Breast epithelium (tissue), 4 donors: ENCODE measurements around the gene RIPOR1. TPM values are rescaled to one million over a fixed set of nuclear protein-coding genes. Genes with fewer than 3 reads are reported as not detected.

Experiments
- DNase-seq, 2 donors: peaks; one replicate each; pipeline ENCODE4 v3.0.0-alpha.2; 2019; ENCODE audit warnings: low spot score in 2 of 2
- H3K27ac ChIP-seq, 2 donors: fragments of 200-600 bp; sonication (generic) in 1 of 2; one replicate each; pipeline ENCODE4 v1.5.1; 2016 to 2019; ENCODE audit warnings: mild to moderate bottlenecking in 1 of 2
- H3K27me3 ChIP-seq, 2 donors: fragments of 200-600 bp; sonication (generic) in 1 of 2; one replicate each; pipeline versions ENCODE4 v1.5.1 to v1.6.0; 2017 to 2019; ENCODE audit warnings: control low read depth in 1 of 2, mild to moderate bottlenecking in 1 of 2
- H3K36me3 ChIP-seq: fragments of 200-600 bp; one replicate; pipeline ENCODE4 v1.5.1; 2019
- H3K4me1 ChIP-seq, 2 donors: fragments of 200-600 bp; sonication (generic); one replicate each; pipeline ENCODE4 v1.5.1; 2016 to 2019; ENCODE audit warnings: control low read depth in 1 of 2
- H3K4me3 ChIP-seq, 3 donors: fragments of 200-600 bp; sonication (generic); 1 replicate in 2 of 3; 2 replicates in 1 of 3; pipeline ENCODE4 v1.5.1; 2016 to 2019; ENCODE audit warnings: mild to moderate bottlenecking in 3 of 3, moderate library complexity in 2 of 3
- H3K9me3 ChIP-seq, 2 donors: fragments of 200-600 bp; sonication (generic) in 1 of 2; one replicate each; pipeline ENCODE4 v1.5.1; 2016 to 2019; ENCODE audit warnings: control low read depth in 1 of 2
- POLR2A ChIP-seq: fragments of 450-650 bp; IDR thresholded peaks from one replicate; pipeline ENCODE4 v1.6.1; 2016; ENCODE audit warnings: antibody characterized with exemption, mild to moderate bottlenecking, moderate library complexity
- POLR2AphosphoS5 ChIP-seq, 3 donors: sonication (generic); formaldehyde crosslinking; IDR thresholded peaks; one replicate each; pipeline ENCODE4 v1.6.1; 2017; ENCODE audit warnings: antibody characterized with exemption in 3 of 3
- intact Hi-C: fragments of 100-400 bp; cut with DNase I; formaldehyde crosslinking; loops from one replicate; pipeline ENCODE4 v1.15.1; 2023; ENCODE audit warnings: low total_unique reads
- total RNA-seq, 3 donors: library from RNA; depleted of rRNA; stranded (reverse); fragments of >200 nt; gene quantifications; one replicate each; pipeline ENCODE4 v1.1.0, GENCODE V29; 2016
- TF ChIP-seq, protein P1 (sequence below), 3 donors: fragments of 450-650 bp; IDR thresholded peaks; one replicate each; pipeline ENCODE4 v1.5.1; 2016 to 2017; ENCODE audit warnings: antibody characterized with exemption in 3 of 3, mild to moderate bottlenecking in 3 of 3, moderate library complexity in 3 of 3

RIPOR1 gene
- total RNA-seq, 3 donors from 2014 or later, result 32.0 to 50.5 (median 33.4) TPM

DNA sequence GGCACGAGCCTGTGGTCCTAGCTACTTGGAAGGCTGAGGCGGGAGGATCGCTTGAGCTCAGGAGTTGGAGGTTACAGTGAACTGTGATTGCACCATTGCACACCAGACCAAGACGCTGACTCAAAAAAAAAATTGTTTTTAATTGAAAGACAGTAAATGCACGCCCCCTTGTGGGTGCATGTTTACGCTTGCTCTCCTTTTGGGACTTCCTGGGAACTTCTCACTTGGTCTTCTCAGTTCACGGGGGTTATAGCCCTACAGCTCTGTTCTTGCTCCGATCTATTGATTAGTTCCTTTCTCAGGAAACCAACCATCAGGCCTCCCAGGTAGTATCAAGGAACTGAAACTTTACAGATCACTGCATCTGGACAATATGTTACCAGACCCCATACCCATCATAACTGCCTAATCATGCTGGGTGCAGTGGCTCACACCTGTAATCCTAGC is 14.2 kb upstream of the RIPOR1 start:
- H3K27ac ChIP-seq, result no peak overlapping the region
- intact Hi-C loops, result no loop called here
- H3K9me3 ChIP-seq, result no peaks in the 10 kb centered on the region
- H3K4me3 ChIP-seq, result no peak overlapping the region
- DNase-seq, result peak in 1 of 2 donors; percentile 67
- H3K27me3 ChIP-seq, result no peaks in the 10 kb centered on the region
- no peaks in the 10 kb centered on the region for H3K4me1 ChIP-seq
- no peak for TF ChIP-seq POLR2AphosphoS5 (IDR thresholded peaks at IDR 0.05)
- TF ChIP-seq, protein P1, sequence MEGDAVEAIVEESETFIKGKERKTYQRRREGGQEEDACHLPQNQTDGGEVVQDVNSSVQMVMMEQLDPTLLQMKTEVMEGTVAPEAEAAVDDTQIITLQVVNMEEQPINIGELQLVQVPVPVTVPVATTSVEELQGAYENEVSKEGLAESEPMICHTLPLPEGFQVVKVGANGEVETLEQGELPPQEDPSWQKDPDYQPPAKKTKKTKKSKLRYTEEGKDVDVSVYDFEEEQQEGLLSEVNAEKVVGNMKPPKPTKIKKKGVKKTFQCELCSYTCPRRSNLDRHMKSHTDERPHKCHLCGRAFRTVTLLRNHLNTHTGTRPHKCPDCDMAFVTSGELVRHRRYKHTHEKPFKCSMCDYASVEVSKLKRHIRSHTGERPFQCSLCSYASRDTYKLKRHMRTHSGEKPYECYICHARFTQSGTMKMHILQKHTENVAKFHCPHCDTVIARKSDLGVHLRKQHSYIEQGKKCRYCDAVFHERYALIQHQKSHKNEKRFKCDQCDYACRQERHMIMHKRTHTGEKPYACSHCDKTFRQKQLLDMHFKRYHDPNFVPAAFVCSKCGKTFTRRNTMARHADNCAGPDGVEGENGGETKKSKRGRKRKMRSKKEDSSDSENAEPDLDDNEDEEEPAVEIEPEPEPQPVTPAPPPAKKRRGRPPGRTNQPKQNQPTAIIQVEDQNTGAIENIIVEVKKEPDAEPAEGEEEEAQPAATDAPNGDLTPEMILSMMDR (IDR thresholded peaks at IDR 0.05), result peak; percentile 30 to 60 (median 33)
- no peaks in the 10 kb centered on the region for H3K36me3 ChIP-seq

DNA sequence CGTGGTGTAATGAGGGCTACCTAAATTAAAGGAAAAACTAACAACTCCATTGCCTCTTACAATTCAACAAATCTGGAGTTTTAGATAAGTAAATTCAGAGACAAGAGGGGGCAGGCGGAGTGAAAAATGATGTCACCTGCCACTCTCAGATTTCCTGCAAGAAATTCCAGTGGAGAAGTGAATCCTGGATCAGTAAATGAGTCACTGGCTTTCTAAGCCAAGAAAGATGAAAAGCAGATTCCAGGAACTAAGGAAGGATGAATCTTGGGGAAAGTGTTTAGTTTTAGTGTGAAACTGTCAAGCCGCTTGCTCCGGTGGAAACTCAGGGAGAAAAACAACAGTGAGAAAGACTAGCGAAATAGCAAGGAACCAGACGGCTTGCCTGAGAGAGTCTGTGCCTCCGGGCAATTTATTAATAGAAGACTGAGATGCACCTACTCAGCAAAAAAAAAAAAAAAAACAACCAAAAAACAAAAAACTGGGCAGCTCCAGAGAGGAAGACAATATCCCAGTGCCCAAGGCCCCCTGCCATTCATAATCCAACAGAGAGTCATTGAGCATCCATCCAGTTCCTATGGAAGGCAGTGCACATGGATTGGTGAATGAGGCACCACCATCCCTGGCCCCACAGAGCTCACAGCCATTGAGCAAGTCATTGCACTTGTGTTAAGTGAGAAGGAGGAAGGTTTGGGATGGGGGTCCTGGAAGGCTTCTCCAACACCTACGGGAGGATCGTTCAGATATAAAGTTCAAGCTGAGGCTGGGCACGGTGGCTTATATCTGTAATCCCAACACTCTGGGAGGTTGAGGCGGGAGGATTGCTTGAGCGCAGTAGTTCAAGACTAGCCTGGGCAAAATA is 12.1 kb upstream of the RIPOR1 start:
- TF ChIP-seq, protein P1 (IDR thresholded peaks at IDR 0.05), result no peak
- TF ChIP-seq POLR2A (no peak), POLR2AphosphoS5 (IDR thresholded peaks at IDR 0.05) (no peak)
- H3K27ac ChIP-seq, result no peak overlapping the region
- no peak overlapping the region for H3K4me3 ChIP-seq
- intact Hi-C loops, result loop anchor here (5.0 kb wide), 1 partner anchor 576 kb away; no protein-coding TSS in a partner anchor
- H3K4me1 ChIP-seq, result no peaks in the 10 kb centered on the region
- no peak for DNase-seq
- H3K27me3 ChIP-seq, result no peaks in the 10 kb centered on the region
- H3K36me3 ChIP-seq, result no peaks in the 10 kb centered on the region
- no peaks in the 10 kb centered on the region for H3K9me3 ChIP-seq

- Histone ChIP-seq H3K4me1 (no peaks in the 10 kb centered on the region), H3K36me3 (no peaks in the 10 kb centered on the region), H3K27me3 (no peaks in the 10 kb centered on the region), H3K9me3 (no peaks in the 10 kb centered on the region), H3K4me3 (no peak overlapping the region), H3K27ac (no peak overlapping the region)
- intact Hi-C loops, result loop anchor here (5.0 kb wide), 1 partner anchor 575 kb away; no protein-coding TSS in a partner anchor
- no peak for DNase-seq
- TF ChIP-seq, protein P1 (IDR thresholded peaks at IDR 0.05), result no peak
- no peak for TF ChIP-seq POLR2A
These were observed 11.5 kb upstream of the RIPOR1 start for GRCh38 chr16:67517155-67517445.

GRCh38 chr16:67517661-67518423 is 10.8 kb upstream of the RIPOR1 start:
- intact Hi-C loops, result loop anchor here (5.0 kb wide), 1 partner anchor 574 kb away; no protein-coding TSS in a partner anchor

More at GRCh38 chr16:67517661-67518423, 10.8 kb upstream of the RIPOR1 start:
- H3K36me3 ChIP-seq, result no peaks in the 10 kb centered on the region
- DNase-seq, result no peak
- TF ChIP-seq POLR2A (no peak), POLR2AphosphoS5 (IDR thresholded peaks at IDR 0.05) (no peak)
- TF ChIP-seq, protein P1 (IDR thresholded peaks at IDR 0.05), result no peak
- H3K4me1 ChIP-seq, result no peaks in the 10 kb centered on the region
- H3K27ac ChIP-seq, result no peak overlapping the region
- no peaks in the 10 kb centered on the region for H3K27me3 ChIP-seq
- no peaks in the 10 kb centered on the region for H3K9me3 ChIP-seq
- no peak overlapping the region for H3K4me3 ChIP-seq
